ENCODE results near the gene PTPRT. TPM values are rescaled to one million over a fixed set of nuclear protein-coding genes. Genes with fewer than 3 reads are reported as not detected.

PTPRT gene
- total RNA-seq, 1 experiment from 2014 or later = 0.13 TPM

DNA sequence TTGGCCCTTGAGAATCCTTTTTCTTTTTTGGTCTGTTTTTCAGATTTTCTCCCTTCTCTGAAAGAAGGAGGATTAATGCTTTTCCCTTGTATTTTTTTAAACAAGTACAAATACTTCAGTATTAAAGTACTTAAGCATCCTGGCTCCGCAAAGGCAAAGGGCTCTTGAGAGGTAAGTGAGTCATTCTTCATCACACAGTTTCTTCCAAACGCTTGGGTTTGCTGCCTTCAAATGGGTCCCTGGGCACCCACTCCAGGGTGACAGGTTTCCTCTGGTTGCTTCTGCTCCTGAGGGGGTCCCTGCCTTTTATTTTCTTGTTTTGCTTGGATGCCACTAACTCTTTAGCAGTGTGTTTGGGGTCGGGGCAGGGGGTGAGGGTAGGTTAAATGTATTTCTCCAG lies 437.1 kb downstream of the PTPRT start:
- Histone ChIP-seq H3K27me3 (ENCODE audit: insufficient read depth, low read length) (no peaks in the 10 kb centered on the region; the same call in 1 of the 2 replicates), H4K20me1 (ENCODE audit: control insufficient read depth, insufficient read depth, insufficient read length) (no peaks in the 10 kb centered on the region), H3K18ac (ENCODE audit: insufficient read length, low read depth, low read length) (no peak overlapping the region), H3K79me2 (ENCODE audit: insufficient read depth, low read length) (no peaks in the 10 kb centered on the region), H3K4ac (ENCODE audit: low read depth, low read length) (no peak overlapping the region), H2AK5ac (ENCODE audit: insufficient read length, low read length) (no peak overlapping the region), H2BK12ac (ENCODE audit: insufficient read length, low read depth, low read length) (no peak overlapping the region), H2BK15ac (ENCODE audit: low read depth, low read length) (no peak overlapping the region), H4K8ac (replicated peaks; ENCODE audit: insufficient read length, low read depth, low read length) (no peak overlapping the region), H2BK120ac (ENCODE audit: low read depth, low read length, poor library complexity, severe bottlenecking) (no peak overlapping the region), H3K56ac (ENCODE audit: insufficient read length, low read depth, low read length) (no peak overlapping the region), H3K9ac (ENCODE audit: extremely low read depth, insufficient read length, low read length) (no peak overlapping the region), H3K23me2 (ENCODE audit: insufficient read length, low read depth, low read length, poor library complexity, severe bottlenecking) (no peaks in the 10 kb centered on the region), H2AFZ (ENCODE audit: low read length) (no peak overlapping the region), H3K14ac (ENCODE audit: insufficient read depth, low read length) (no peak overlapping the region), H3K23ac (ENCODE audit: insufficient read length, low read depth, low read length) (no peak overlapping the region), H3K4me2 (ENCODE audit: insufficient read depth, insufficient read length, low read length) (no peak overlapping the region), H3K9me3 (ENCODE audit: control insufficient read depth, low read depth, low read length) (no peaks in the 10 kb centered on the region), H4K91ac (ENCODE audit: insufficient read length, low read depth, low read length) (no peak overlapping the region), H3K79me1 (ENCODE audit: insufficient read depth, low read depth, low read length, poor library complexity, severe bottlenecking) (no peaks in the 10 kb centered on the region), H3K27ac (ENCODE audit: insufficient read length, low read depth, low read length) (no peak overlapping the region), H4K5ac (ENCODE audit: insufficient read length, low read depth, low read length) (no peak overlapping the region), H2BK5ac (ENCODE audit: insufficient read length, low read length) (no peak overlapping the region), H2BK20ac (ENCODE audit: low read depth, low read length, poor library complexity, severe bottlenecking) (no peak overlapping the region), H3K4me1 (ENCODE audit: insufficient read depth, low read length) (no peaks in the 10 kb centered on the region; the same call in 1 of the 2 replicates), H3T11ph (ENCODE audit: low read length) (no peak overlapping the region)
- Mint-ChIP-seq H3K9me3 (no peaks in the 10 kb centered on the region), H3K4me3 (no peak overlapping the region), H3K27ac (no peak overlapping the region), H3K4me1 (peaks cover 10 to 12% of the 10 kb centered on the region in 2 experiments), H3K27me3 (ENCODE audit: low read depth) (peaks cover 22% of the 10 kb centered on the region), H3K36me3 (ENCODE audit: insufficient read depth in 1 of 3, low read depth in 3 of 3) (no peaks in the 10 kb centered on the region)
- TF ChIP-seq, protein P1, sequence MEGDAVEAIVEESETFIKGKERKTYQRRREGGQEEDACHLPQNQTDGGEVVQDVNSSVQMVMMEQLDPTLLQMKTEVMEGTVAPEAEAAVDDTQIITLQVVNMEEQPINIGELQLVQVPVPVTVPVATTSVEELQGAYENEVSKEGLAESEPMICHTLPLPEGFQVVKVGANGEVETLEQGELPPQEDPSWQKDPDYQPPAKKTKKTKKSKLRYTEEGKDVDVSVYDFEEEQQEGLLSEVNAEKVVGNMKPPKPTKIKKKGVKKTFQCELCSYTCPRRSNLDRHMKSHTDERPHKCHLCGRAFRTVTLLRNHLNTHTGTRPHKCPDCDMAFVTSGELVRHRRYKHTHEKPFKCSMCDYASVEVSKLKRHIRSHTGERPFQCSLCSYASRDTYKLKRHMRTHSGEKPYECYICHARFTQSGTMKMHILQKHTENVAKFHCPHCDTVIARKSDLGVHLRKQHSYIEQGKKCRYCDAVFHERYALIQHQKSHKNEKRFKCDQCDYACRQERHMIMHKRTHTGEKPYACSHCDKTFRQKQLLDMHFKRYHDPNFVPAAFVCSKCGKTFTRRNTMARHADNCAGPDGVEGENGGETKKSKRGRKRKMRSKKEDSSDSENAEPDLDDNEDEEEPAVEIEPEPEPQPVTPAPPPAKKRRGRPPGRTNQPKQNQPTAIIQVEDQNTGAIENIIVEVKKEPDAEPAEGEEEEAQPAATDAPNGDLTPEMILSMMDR (conservative IDR thresholded peaks at IDR 0.05) = no peak
- WGBS (ENCODE audit: extremely low coverage, insufficient read length, low lambda C conversion rate) = no CpG with 5 or more reads among the region's 3 CpGs
- DNase-seq = no peak
